CD4-positive, alpha-beta T cell treated with Interleukin-12 subunit alpha and Interleukin-12 subunit beta, for 1 hour (primary cell): Measurements from ENCODE around the gene ARRDC5.
"Not testable (repeated sequence)": the region's sequence is repeated elsewhere in the genome, so short reads cannot be mapped to it uniquely, and the experiment has no call there.

ENCODE experiments used
- DNase-seq: peaks from one replicate; pipeline ENCODE4 v3.0.0-alpha.2; 2020

Gene ARRDC5

DNA sequence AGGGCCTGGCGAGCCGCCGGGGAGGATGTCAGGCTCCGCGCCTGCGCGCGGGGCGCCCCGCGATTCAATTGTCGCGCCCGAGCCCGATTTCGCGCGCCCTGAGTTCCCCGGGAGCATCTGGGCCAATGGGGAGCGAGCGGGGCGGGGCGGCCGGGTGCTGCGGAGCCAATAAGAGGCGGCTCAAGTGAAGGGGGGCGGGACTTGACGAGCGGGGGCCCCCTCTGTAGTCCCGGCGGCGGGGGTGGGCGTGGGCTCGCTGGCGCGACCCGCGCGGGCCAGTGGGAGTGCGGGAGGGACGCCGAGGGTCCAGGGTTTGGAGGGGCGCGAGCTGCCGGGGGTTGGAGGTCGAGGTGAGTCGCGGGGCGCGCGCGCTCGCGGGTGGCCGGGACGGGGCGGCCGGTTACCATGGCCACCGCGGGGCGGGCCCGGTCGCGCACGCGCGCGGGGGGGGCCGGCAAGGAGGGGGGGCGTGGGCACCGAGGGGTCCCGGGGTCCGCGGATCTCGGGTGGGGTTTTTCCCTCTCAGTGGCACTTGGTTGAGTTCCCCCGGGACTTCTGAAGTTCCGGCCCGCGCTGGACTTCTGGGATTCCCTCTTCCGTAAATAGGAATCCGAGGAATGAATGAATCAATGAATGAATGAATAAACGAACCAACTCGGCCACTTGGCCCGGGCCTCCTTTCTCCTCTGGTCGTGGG is 7.3 kb upstream of the ARRDC5 start:
- peak; percentile 93 for DNase-seq

DNA sequence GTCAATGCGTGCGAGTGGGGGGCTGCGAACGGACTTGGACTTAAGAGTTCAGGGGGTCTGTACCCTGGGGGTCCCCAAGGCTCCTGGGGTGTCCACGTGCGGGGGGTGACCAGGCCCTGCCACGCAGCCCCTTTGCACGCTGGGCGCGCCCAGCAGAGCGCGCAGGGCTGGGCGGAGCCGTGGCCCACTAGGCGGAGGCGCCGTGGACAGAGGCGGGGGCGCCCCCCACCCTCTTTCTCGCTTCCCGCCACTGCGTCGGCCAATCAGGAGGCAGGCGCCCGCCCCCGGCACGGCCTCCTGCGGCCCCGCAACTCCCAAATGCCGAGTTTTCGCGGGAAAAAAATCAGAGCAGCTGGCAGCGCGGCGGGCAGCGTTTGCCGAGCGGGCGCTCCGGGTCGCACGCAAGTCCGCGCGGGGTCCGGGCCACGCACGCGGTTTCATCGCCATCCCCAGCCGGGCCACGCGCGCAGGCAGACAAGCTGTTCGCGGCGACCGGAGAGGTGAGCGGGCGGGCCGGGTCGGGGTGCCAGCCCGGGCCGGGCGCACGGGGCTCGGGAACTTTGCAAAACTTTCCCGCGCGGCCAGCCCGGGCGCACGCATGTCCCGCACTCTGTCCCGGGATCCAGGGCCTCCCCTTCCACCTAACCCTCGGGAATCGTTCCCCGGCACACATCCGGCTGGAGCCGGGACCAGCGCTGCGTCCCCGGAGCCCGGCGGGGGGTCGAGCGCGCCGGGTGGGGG is 6.6 kb upstream of the ARRDC5 start, which contains the start of gene UHRF1:
UHRF1 (plus strand) TSS at position 346 of the 741 bp plus-strand sequence. CDS start 1,385 bp downstream, outside the sequence.
- DNase-seq = no peak

DNA sequence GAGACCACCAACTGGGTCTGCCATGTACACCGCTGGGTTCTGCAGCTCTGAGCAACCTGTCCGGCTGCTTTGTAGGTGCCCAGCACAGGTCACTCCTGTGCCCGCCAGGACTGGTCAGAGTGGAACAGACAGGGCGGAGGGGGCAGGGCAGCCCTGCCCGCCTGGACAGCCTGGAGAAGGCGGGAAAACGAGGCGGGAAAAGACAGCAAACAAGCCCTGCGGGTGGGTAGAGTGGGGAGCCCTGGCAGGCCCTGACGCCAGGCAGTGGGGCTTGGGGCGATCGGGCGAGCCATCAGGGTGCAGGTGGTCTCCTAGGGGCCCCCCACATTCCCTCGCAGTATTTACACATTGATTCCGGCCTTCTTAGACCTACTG is 6.1 kb upstream of the ARRDC5 start:
- no peak for DNase-seq

DNA sequence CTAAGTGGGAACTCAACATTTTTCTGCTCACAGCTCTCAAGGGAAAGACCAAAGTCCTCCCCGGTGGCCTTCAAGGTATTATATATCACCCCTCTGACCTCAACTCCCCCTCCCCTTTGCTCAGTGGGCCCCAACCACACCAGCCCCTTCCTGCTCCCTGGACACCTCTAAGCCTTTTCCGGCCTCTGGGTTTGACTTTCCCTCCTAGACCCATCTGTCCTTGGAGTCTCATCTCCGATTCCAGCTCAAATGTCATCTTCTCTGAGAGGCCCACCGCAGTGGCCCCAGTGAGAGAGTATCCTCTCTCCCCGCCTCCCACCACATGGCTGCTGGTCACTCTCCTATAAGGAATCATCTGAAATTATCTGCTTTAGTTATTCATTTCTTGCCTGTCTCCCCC is 5.7 kb upstream of the ARRDC5 start:
- no peak for DNase-seq

DNA sequence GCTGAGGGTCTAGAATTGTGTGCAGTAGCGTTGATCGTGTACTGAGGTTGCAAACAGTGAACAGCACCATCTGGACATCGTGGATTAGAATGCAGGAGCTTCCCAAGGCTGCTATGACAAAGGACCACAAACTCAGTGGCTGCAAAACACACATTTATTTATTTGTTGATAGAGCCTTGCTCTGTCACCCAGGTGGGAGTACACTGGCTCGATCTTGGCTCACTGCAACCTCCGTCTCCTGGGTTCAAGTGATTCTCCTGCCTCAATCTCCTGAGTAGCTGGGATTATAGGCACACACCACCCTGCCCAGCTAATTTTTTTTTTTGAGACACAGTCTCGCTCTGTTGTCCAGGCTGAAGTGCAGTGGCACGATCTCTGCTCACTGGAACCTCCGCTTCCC is 4.3 kb upstream of the ARRDC5 start:
- DNase-seq = no peak

DNA sequence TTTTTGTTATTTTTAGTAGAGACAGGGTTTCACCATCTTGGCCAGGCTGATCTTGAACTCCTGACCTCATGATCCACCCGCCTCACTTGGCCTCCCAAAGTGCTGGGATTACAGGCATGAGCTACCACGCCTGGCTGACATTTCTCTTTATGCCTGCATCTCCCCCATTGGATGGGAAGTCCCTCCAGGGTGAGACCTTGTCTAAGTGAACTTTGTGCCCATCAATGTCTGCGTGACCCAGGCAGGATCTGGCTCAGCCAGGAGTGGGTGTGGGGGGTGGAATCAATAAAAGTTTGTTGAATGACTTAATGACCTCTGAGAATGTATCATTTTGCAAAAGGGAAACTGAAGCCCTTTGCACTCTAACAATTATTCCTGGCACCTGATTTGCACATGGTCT is 1.8 kb upstream of the ARRDC5 start:
- no peak for DNase-seq

DNA sequence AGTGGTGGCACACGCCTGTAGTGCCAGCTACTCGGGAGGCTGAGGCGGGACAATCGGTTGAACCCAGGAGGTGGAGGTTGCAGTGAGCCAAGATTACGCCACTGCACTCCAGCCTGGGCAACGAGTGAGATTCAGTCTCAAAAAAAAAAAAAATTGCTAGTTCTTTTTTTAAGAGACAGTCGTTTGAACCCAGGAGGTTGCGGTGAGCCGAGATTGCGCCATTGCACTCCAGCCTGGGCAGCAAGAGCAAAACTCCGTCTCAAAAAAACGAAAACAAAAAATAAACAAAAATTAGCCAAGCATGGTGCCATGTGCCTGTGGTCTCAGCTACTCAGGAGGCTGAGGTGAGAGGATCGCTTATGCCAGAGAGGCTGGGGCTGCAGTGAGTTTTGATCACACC is 1.8 kb downstream of the ARRDC5 start:
- not testable (repeated sequence) for DNase-seq

DNA sequence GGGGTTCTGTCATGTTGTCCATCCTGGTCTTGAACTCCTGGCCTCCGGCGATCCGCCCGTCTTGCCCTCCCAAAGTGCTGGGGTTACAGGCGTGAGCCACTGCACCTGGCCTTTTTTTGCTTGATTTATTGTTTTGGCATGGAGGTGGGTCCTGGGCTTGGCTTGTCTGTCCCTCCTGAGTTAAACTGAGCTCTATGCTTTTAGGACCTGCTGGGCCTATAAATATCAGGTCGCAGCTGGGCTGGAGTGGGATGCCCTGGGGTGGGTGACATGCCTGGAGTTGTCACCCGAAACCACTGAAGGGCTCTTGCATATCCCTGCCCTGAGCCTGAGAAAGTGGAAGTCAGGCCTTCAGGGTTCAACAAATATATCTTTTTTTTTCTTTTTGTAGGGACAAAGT is 5.5 kb downstream of the ARRDC5 start:
- DNase-seq = no peak

DNA sequence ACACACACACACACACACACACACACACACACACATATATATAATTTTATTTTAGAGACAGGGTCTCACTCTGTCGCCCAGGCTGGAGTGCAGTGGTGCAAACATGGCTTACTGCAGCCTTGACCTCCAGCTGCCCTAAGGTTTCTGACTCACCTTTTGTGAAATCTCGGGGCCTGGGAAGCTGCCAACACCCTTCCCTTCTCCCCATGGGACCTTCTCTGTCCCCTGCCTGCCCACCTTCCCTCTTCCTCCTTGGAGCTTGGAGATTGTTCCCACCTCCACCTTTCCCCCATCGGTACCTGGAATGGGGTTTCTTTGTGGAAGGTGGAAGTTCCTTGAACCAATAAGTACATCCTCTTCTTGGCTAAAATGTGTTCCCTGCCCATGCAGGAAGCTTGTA is 6.3 kb downstream of the ARRDC5 start:
- DNase-seq = no peak

DNA sequence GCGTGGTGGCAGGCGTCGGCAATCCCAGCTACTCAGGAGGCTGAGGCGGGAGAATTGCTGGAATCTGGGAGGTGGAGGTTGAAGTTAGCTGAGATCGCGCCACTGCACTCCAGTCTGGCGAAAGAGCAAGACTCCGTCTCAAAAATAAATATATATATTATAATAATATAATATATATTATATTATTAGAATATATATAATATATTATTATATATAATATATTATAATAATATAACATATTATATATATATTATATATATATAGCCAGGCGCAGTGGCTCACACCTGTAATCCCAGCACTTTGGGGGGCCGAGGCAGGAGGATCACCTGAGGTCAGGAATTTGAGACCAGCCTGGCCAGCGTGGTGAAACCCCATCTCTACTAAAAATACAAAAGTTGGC is 9.7 kb downstream of the ARRDC5 start:
- not testable (repeated sequence) for DNase-seq

DNA sequence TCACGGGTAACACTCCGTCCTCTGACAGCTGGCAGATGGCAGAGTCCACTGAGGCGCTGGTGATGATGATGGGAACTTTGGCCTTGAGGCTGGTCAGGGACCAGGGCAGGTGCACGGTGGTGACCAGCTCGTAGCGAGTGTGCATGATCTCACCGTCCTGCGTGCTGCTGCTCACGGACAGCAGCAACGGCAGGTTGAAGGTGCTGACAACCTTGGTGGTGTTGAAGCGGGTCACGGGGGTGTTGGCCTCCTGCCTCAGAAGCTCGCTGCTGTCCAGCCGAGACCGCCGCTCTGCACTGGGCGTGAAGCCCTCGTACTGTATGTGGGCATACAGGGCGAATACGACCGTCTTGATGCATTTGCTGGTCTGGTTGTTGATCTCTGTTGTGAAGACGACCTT is 11.6 kb downstream of the ARRDC5 start:
- DNase-seq = no peak

DNA sequence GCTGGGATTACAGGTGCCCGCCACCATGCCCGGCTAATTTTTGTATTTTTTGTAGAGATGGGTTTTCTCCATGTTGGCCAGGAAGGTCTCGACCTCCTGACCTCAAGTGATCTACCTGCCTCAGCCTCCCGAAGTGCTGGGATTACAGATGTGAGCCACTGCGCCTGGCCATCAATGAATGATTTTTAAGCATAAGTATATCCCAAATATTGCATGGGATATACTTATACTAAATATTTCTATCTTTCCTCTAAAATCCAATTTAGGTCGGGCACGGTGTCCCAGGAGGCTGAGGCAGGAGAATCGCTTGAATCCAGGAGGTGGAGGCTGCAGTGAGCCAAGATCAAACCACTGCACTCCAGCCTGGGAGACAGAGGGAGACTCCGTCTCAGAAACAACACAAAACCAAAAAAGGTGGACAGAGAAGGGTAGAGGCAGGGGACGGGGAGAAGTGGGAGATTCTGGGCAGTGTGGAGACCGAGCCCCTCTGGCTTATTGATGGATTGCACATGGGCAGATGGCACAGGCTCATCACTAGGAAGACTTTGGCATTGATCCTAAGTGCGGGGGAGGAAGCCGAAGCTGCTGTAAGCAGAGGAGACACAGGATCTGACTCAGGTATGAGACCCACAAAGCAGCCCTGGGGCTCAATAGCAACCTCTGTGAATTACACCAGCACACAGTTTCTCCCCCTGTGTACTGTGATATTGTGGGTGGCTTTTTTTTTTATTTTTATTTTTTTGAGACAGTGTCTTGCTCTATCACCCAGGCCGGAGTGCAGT is 13.5 kb downstream of the ARRDC5 start:
- no peak for DNase-seq

DNA sequence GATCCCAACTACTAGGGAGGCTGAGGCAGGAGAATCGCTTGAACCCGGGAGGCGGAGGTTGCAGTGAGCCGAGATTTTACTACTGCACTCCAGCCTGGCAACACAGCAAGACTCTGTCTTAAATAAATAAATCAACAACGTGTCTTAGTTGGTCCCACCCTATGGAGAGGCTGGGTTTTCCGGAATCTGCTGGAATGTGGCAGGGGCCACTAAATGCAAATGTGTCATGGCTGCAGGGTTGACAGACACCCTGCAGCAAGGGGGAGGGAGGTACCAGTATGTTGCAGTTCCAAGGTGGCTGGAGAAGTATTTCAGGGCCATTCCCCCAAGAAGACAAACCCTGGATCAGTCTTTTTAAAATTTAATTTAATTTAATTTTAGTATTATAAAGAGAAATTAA is 14.9 kb downstream of the ARRDC5 start:
- not testable (repeated sequence) for DNase-seq

DNA sequence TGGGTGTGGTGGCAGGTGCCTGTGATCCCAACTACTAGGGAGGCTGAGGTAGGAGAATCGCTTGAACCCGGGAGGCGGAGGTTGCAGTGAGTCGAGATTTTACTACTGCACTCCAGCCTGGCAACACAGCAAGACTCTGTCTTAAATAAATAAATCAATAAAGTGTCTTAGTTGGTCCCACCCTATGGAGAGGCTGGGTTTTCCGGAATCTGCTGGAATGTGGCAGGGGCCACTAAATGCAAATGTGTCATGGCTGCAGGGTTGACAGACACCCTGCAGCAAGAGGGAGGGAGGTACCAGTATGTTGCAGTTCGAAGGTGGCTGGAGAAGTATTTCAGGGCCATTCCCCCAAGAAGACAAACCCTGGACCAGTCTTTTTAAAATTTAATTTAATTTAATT is 17.7 kb downstream of the ARRDC5 start:
- not testable (repeated sequence) for DNase-seq

DNA sequence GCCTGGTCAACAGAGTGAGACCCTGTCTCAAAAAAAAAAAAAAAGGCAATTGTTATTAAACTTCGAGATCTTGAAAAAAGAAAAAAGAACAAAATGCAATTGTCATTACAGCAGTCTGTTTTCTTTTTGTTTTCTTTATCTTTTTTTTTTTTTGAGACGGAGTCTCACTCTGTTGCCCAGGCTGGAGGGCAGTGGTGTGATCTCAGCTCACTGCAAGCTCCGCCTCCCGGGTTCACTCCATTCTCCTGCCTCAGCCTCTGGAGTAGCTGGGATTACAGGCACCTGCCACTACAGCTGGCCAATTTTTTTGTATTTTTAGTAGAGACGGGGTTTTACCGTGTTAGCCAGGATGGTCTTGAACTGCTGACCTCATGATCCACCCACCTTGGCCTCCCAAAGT is 19.8 kb downstream of the ARRDC5 start:
- DNase-seq = not testable (repeated sequence)

DNA sequence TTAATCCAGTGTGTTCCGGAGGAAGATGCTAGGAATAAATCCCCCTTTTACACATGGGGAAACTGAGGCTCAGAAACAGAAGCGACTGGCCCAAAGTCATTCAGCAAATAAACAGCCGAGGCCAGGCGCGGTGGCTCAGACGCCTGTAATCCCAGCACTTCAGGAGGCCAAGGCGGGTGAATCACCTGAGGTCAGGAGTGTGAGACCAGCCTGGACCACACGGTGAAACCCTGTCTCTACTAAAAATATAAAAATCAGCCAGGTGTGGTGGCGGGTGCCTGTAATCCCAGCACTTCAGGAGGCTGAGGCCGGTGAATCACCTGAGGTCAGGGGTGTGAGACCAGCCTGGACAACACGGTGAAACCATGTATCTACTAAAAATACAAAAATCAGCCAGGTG is 23.7 kb downstream of the ARRDC5 start:
- no peak for DNase-seq

DNA sequence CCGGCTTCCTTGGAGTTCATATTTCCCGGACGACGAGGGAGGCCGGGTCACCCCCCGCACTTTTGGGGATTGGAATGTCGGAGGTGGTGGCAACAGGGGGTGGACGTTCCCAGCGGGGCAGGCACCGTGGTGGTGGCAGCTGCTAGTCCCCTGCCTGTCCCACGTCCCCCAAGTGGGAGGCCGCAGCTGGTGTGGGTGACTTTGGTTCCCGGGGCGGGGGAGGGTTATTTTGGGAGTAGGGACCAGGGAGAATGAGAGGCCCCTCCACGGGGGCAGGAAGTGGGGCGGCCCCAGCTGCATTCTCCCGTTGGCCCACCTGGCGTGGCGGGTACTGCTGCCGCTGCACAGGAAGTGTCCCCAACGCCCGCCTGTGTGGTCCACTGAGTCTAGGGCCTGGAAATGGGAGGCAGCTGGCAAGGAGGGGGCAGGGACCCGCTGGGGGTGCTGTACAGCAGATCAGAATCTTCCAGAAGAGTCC is 24.2 kb downstream of the ARRDC5 start:
- DNase-seq = no peak

DNA sequence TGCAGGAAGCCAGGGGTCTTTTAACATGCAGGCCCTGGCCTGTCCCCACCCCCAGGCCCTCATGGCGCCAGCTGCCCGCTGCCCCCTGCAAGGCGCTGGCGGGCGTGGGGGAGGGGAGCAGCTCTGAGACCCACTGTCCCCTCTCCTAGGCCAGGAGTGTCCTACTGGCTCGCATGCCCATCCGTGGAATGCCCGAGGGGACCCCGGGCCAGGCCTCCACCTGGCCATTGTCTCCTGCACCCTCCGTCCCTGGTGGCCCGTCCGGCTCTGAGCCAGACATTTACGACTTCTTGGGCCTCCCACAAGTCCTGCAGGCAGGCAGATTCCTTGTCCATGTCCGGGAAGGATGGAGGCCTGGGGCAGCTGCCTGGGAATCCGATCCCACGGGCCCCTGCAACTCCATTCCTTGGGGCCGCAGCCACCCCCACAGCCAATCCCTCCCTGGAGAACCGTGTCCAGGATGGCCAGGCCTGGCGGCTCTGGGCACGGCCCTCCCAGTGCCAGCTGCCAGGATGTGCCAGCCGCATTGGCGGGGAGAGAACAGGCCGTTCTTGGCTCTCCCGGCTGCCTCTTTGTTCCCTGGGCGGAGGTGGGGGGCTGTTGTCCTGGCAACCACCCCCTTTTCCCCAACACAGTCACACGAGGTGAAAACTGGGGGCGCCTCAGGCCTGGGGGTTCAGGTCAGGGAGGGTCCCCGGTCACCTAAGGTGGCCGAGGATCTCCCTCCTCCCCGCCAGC is 24.8 kb downstream of the ARRDC5 start:
- DNase-seq = no peak

DNA sequence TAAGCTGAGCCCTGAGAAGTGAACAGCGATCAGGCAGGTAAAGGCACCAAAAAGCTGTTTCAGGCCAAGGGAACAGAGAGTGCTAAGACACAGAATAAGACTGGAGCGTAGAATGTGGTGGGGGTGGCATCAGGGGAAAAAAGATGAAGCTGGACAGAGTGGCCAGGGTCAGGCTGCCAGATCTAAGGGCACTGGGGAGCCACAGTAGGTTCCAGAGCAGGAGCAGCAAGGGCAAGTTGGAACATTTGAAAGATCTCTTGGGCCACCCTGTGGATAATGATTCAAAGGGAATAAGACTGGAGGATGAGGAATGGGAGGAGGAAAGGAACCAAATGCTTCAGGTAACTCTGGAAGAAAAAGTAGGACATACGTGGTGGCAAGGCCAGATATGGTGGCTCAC is 28.8 kb downstream of the ARRDC5 start:
- no peak for DNase-seq

DNA sequence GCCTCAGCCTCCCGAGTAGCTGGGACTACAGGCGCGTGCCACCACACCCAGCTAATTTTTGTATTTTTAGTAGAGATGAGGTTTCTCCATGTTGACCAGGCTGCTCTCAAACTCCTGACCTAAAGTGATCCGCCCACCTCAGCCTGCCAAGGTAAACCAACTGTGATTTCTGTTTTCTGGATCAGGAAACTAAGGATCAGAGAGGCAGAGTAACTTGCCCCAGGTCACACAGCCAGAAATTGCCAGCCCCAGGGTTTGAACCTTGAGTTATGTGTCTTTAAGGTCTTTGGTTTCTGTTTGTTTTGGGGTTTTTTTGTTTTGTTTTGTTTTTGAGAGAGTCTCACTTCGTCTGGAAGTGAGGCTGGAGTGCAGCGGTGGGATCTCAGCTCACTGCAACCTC is 31.0 kb downstream of the ARRDC5 start:
- no peak for DNase-seq

DNA sequence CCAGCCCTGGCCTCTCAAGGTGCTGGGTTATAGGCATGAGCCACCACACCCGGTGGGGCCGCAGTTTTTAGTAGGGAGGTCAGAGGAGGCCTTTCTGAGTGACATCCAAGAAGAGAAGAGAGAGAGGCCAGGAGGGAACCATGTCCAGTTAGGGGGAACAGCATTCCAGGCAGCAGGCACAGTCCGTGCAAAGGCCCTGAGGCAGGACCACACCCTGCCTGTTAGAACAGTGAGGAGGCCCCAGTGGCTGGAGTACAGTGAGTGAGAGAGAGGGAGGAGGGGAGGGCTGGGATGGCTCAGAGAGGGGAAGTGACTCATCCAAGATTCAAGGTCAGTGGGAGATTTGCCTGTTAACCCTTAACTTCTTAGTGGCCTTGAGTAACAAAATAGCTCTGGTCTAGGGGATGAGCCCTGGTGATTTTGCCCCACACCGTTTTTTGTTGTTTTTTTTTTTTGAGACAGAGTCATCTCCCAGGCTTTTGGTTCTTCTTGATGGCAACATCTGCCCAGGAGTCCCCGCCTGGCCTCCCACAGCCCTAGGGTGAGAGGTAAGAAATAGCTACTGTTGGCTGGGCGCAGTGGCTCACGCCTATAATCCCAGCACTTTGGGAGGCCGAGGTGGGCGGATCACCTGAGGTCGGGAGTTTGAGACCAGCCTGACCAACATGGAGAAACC is 32.5 kb downstream of the ARRDC5 start:
- no peak for DNase-seq

DNA sequence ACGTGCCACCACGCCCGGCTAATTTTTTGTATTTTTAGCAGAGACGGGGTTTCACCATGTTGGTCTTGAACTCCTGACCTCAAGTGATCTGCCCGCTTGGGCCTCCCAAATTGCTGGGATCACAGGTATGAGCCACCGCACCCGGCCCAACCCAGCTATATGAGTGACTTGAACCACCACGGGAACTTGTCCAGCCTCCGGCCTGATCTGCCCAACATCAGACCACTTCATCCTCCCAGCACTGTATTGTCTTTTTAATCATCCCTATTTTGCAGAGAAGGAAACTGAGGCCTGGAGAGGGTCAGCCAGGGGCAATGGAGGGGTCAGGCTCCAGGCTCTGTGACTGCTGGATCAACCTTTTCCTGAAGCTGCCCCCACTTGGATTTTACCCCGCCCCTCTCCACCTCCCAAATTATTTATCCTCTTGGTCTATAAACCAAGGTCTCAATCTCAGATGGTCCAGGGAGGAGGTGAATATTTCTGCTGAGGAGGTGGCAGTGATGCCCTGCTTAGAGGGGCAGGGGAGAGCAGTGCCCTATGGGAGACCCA is 34.3 kb downstream of the ARRDC5 start:
- DNase-seq = no peak
